Mucosa of stomach (tissue), 1 donor: Measurements from ENCODE around the gene NLN.
"Not testable (repeated sequence)": the region's sequence is repeated elsewhere in the genome, so short reads cannot be mapped to it uniquely, and the experiment has no call there.

Experiments used
- H3K27me3 ChIP-seq: one replicate; pipeline ENCODE4 v1.7.0; 2013; ENCODE audit warnings: mild to moderate bottlenecking, low read length; ENCODE audit not compliant: control insufficient read depth, insufficient read depth
- H3K36me3 ChIP-seq: one replicate; pipeline ENCODE4 v1.7.0; 2013; ENCODE audit warnings: low read length; ENCODE audit not compliant: control insufficient read depth, insufficient read depth
- H3K4me1 ChIP-seq: one replicate; pipeline ENCODE4 v1.7.0; 2013; ENCODE audit warnings: mild to moderate bottlenecking, low read length; ENCODE audit not compliant: control insufficient read depth, insufficient read depth
- H3K4me3 ChIP-seq: one replicate; pipeline ENCODE4 v1.7.0; 2013; ENCODE audit warnings: low read length
- H3K9ac ChIP-seq: one replicate; pipeline ENCODE4 v1.7.0; 2013; ENCODE audit warnings: mild to moderate bottlenecking, low read length, moderate library complexity
- H3K9me3 ChIP-seq: one replicate; pipeline ENCODE4 v1.7.0; 2013; ENCODE audit warnings: mild to moderate bottlenecking, low read length, moderate library complexity; ENCODE audit not compliant: control insufficient read depth
- donor health status: Pancreatic carcinoma.

NLN gene

GRCh38 chr5:65779643-65780042 lies 57.6 kb downstream of the NLN start:
- no peaks in the 10 kb centered on the region for H3K36me3 ChIP-seq
- H3K27me3 ChIP-seq, result no peaks in the 10 kb centered on the region
- H3K9me3 ChIP-seq, result no peaks in the 10 kb centered on the region
- H3K9ac ChIP-seq, result no peak overlapping the region
- H3K4me1 ChIP-seq, result no peaks in the 10 kb centered on the region
- no peak overlapping the region for H3K4me3 ChIP-seq

DNA sequence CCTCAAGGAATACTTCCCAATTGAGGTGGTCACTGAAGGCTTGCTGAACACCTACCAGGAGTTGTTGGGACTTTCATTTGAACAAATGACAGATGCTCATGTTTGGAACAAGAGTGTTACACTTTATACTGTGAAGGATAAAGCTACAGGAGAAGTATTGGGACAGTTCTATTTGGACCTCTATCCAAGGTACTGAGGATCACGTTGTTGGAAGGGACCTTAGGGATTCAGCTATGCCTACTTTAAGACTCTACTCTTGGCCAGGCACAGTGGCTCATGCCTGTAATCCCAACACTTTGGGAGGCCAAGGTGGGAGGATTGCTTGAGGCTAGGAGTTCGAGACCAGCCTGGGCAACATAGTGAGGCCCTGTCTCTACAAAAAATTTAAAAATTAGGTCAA lies 66.3 kb downstream of the NLN start:
- not testable (repeated sequence) for H3K36me3 ChIP-seq, H3K4me1 ChIP-seq, H3K4me3 ChIP-seq, H3K9ac ChIP-seq, H3K9me3 ChIP-seq, H3K27me3 ChIP-seq

DNA sequence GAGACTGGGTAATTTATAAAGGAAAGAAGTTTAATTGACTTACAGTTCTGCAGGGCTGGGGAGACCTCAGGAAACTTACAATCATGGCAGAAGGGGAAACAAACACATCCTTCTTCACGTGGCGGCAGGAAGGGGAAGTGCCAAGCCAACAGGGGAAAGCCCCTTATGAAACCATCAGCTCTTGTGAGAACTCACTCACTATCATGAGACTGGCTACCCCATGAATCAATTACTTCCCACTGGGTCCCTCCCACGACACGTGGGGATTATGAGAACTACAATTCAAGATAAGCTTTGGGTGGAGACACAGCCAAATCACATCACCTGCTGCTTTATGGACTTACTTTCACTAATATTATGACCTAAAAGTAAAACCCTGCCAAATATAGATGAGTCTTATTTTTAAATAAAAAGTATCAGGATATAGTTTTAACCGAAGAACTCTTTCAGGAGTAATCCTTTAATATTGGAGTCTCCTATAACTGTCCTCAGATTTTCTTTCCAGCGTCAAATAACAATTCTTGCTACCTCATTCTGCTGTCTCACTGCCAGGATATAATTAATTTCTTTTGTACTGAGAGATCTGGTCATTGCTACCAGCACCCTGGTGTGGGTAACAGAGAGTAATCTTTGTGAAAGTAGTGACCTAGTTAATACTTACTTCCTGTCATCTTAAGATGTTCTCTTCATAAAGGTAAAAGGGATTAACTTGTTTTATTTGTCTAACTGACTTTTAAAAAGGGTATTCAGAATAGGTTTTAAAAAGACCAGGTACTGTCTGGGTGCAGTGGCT lies 68.6 kb downstream of the NLN start:
- Histone ChIP-seq H3K4me3 (no peak overlapping the region), H3K4me1 (no peaks in the 10 kb centered on the region), H3K9me3 (no peaks in the 10 kb centered on the region), H3K27me3 (no peaks in the 10 kb centered on the region), H3K36me3 (no peaks in the 10 kb centered on the region), H3K9ac (no peak overlapping the region)

DNA sequence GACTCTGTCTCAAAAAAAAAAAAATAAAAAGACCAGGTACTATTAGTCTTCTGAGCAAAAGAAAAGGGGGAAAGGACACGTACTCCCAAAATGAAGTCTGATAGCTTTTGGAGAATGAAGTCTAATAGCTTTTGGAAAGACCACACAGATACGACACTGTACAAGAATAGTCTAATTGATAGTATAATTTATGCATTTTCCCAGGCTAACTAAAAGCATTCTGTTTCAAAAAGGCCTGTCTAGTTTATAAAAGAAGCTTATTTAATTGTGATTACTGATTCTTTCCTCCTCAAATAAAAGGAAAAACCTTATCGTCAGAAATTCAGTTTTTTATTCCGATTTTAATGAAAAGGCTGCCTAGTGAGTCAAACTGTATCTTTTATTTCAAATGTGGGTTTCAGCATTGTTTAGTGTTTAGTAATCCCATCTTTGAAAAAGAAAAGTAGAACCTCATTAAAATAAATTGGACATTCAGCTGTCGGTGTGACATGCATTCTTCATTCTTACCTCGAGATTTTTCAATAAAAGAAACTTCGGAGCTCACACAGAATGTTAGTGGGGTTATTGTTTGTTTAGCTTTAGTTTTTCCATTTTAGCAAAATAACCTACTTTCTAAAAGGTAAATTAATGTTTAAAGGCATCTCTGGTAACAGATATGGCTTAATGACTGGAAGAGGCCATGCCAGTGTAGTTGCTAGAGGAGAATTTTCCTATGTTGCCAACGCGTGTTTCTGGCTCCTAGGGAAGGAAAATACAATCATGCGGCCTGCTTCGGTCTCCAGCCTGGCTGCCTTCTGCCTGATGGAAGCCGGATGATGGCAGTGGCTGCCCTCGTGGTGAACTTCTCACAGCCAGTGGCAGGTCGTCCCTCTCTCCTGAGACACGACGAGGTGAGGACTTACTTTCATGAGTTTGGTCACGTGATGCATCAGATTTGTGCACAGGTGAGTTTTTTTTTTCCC lies 70.0 kb downstream of the NLN start:
- H3K9me3 ChIP-seq, result no peaks in the 10 kb centered on the region
- no peak overlapping the region for H3K4me3 ChIP-seq
- H3K27me3 ChIP-seq, result no peaks in the 10 kb centered on the region
- no peak overlapping the region for H3K9ac ChIP-seq
- H3K4me1 ChIP-seq, result no peaks in the 10 kb centered on the region
- H3K36me3 ChIP-seq, result no peaks in the 10 kb centered on the region

- Histone ChIP-seq H3K9me3 (no peaks in the 10 kb centered on the region), H3K27me3 (no peaks in the 10 kb centered on the region), H3K36me3 (no peaks in the 10 kb centered on the region)
Observed at GRCh38 chr5:65796269-65796668, 74.3 kb downstream of the NLN start.

DNA sequence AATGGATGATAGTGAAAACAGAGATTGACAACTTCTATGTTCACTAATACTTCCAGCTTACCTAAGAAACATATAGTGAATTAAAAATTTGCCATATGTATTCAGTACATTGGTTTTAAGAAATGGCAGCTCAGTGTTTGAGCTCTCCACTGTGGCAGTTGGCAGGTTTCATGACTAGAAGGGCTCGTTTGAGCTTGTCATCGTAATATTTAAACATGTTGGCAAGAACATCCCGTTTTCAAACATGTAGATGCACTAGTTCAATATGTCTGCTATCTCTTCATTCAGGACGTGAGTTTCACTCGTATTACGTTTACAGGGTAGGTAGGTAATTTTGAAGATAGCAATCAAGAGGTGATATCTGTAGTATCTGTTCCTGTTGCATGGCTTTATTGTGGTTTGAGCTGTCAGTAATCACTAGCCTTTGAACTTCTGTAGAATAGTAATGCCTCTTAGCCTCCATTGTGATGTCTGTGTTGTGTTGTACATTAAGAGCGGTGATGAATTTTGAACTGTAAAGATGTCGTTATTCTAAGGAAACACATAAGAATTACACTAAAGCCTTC lies 74.8 kb downstream of the NLN start:
- H3K4me1 ChIP-seq, result no peaks in the 10 kb centered on the region
- no peaks in the 10 kb centered on the region for H3K36me3 ChIP-seq
- H3K4me3 ChIP-seq, result no peak overlapping the region
- no peaks in the 10 kb centered on the region for H3K9me3 ChIP-seq
- H3K27me3 ChIP-seq, result no peaks in the 10 kb centered on the region
- H3K9ac ChIP-seq, result no peak overlapping the region

More at GRCh38 chr5:65796269-65796668, 74.3 kb downstream of the NLN start:
- no peak overlapping the region for H3K4me3 ChIP-seq
- H3K9ac ChIP-seq, result no peak overlapping the region
- H3K4me1 ChIP-seq, result no peaks in the 10 kb centered on the region

DNA sequence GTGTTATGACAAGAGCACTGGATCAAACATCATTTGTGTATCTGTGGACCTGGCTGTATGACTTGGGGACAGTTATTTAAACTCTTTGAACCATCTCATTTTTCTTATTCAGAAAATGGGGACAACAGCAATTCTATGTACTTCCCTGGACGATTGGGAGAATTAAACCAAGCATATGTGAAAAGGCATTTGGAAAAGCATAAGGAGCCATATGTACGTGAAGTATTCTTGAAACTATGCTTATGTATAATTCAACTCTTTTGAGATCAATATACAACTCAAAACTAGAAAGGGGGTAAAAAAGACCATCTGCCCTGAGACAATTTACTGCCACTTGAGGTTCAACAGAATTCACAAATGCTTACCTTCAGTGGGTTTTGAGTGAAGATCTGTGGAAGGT lies 75.5 kb downstream of the NLN start:
- Histone ChIP-seq H3K4me1 (no peaks in the 10 kb centered on the region), H3K9me3 (no peaks in the 10 kb centered on the region)

GRCh38 chr5:65799857-65800256 lies 77.9 kb downstream of the NLN start:
- no peaks in the 10 kb centered on the region for H3K36me3 ChIP-seq
- H3K9me3 ChIP-seq, result no peaks in the 10 kb centered on the region
- no peaks in the 10 kb centered on the region for H3K27me3 ChIP-seq
- H3K9ac ChIP-seq, result no peak overlapping the region
- no peaks in the 10 kb centered on the region for H3K4me1 ChIP-seq
- H3K4me3 ChIP-seq, result no peak overlapping the region

More for the DNA sequence above, 75.5 kb downstream of the NLN start:
- H3K4me3 ChIP-seq, result no peak overlapping the region
- H3K9ac ChIP-seq, result no peak overlapping the region
- H3K36me3 ChIP-seq, result no peaks in the 10 kb centered on the region
- H3K27me3 ChIP-seq, result no peaks in the 10 kb centered on the region

DNA sequence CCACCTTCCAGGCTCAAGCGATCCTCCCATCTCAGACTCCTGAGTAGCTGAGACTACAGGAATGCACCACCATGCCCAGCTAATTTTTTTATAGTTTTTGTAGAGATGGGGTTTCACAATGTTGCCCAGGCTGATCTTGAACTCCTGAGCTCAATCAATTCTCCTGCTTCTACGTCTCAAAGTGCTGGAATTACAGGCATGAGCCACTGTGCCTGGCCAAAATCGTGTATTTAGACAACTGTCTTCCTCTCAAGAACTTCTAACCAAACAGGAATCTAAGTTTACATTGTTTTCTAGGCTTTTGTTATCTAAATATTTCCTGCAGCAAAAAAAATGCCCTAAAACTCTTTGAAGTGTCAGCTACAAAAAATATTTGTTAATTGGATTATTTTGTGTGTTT lies 78.8 kb downstream of the NLN start:
- H3K4me3 ChIP-seq, result no peak overlapping the region
- H3K4me1 ChIP-seq, result no peaks in the 10 kb centered on the region
- no peaks in the 10 kb centered on the region for H3K9me3 ChIP-seq
- no peak overlapping the region for H3K9ac ChIP-seq
- no peaks in the 10 kb centered on the region for H3K36me3 ChIP-seq
- no peaks in the 10 kb centered on the region for H3K27me3 ChIP-seq

DNA sequence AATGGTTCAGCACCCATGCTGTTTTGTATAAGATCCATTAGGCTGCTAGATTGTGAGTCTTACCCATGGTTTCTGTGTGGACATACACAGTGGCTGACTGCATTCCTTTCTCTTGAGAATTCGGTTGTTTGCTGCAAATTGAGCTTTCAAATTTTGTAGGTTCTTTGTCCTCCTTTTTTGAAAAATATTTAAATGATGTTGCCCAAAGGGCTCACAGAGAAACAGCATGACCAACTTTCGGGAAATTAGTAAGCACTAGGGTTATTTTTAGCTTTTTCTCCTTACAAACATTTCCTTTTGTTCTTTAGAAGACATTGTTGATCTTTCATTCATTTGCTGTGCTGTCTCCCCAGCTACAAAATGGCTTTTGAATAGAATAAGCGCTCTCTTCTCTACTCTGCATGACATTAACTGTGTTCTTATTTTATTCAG lies 79.4 kb downstream of the NLN start:
- Histone ChIP-seq H3K9ac (no peak overlapping the region), H3K9me3 (no peaks in the 10 kb centered on the region), H3K27me3 (no peaks in the 10 kb centered on the region), H3K4me1 (no peaks in the 10 kb centered on the region), H3K4me3 (no peak overlapping the region), H3K36me3 (no peaks in the 10 kb centered on the region)

DNA sequence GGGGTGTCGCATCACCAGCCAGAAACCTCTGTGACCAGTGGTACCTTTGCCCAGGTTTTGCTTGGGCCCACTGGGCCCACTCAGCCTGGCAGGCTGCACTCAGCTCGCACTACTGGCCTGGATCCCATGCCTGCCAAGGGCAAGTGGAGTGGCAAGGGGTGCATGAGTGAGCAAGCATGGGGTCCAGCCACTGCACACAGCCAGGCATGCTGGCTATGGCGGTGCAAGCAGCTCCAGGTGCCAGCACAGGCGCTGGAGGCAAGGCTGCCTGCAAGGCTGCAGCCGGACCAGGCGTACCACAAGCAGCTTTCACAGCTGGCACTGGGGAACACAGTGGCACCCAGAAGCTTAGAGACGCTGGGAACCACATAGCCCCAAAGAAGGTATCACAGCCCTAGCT lies 80.1 kb downstream of the NLN start:
- H3K27me3 ChIP-seq, result no peaks in the 10 kb centered on the region
- H3K9me3 ChIP-seq, result no peaks in the 10 kb centered on the region
- no peaks in the 10 kb centered on the region for H3K36me3 ChIP-seq
- H3K4me3 ChIP-seq, result no peak overlapping the region
- H3K4me1 ChIP-seq, result no peaks in the 10 kb centered on the region
- H3K9ac ChIP-seq, result no peak overlapping the region

DNA sequence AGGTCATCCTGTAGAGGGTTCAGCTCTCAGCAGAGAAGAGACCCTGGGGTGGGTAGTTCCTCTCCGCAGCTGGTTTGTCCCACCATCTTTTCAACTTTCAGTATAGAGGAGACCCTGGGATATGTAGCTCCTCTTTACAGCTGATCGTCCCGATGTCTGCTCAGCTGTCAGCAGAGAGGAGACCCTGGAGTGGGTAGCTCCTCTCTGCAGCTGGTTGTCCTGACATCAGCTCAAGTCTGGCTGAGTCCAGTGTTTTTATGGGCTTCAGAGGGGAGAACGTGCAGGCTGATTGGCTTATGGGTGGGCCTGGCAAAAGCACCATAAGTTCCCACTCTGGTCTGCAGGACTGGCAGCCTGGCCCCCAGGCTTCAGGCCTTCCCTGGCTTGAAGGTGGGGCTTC lies 80.8 kb downstream of the NLN start:
- Histone ChIP-seq H3K27me3 (no peaks in the 10 kb centered on the region), H3K4me1 (no peaks in the 10 kb centered on the region), H3K9me3 (no peaks in the 10 kb centered on the region), H3K4me3 (no peak overlapping the region), H3K9ac (no peak overlapping the region), H3K36me3 (no peaks in the 10 kb centered on the region)
